Left ventricle myocardium inferior (tissue), 1 donor: ENCODE data around the gene ALOX12. TPM values are rescaled to one million over a fixed set of nuclear protein-coding genes. Genes with fewer than 3 reads are reported as not detected.

Experiments
- DNase-seq: peaks from one replicate; pipeline ENCODE4 v3.0.0-alpha.2; 2020
- H3K27ac ChIP-seq: fragments of 200-600 bp; replicated peaks from 2 replicates; pipeline ENCODE4 v1.8.0; 2021
- H3K27me3 ChIP-seq: fragments of 200-600 bp; 2 replicates; pipeline ENCODE4 v1.8.0; 2021; ENCODE audit warnings: low read depth
- H3K36me3 ChIP-seq: fragments of 200-600 bp; 2 replicates; pipeline ENCODE4 v1.8.0; 2021
- H3K4me1 ChIP-seq: fragments of 200-600 bp; 2 replicates; pipeline ENCODE4 v1.8.0; 2021
- H3K4me3 ChIP-seq: fragments of 200-600 bp; 2 replicates; pipeline ENCODE4 v1.8.0; 2021; ENCODE audit warnings: mild to moderate bottlenecking, moderate library complexity
- H3K9me3 ChIP-seq: fragments of 200-600 bp; replicated peaks from 2 replicates; pipeline ENCODE4 v1.8.0; 2021
- intact Hi-C: fragments of 100-400 bp; cut with micrococcal nuclease; formaldehyde crosslinking; loops from one replicate; pipeline ENCODE4 v1.11.0; 2022
- total RNA-seq: library from RNA; stranded (reverse); fragmentation: NEBNext Ultra II Directional; extraction: Animal tissue kit (Norgen Biotek cat#: 25700); gene quantifications from one replicate; pipeline ENCODE4 v1.2.1, GENCODE V29; 2021
- TF ChIP-seq, protein P1 (sequence below): fragments of 200-600 bp; IDR thresholded peaks from 2 replicates; pipeline ENCODE4 v1.8.0; 2021; ENCODE audit warnings: antibody characterized with exemption, mild to moderate bottlenecking, borderline replicate concordance
- donor health status: DM: no; HTN: yes; CAD: no; lungs with severe emphysema.

ALOX12 gene
- total RNA-seq, 1 donor from 2014 or later = not detected

DNA sequence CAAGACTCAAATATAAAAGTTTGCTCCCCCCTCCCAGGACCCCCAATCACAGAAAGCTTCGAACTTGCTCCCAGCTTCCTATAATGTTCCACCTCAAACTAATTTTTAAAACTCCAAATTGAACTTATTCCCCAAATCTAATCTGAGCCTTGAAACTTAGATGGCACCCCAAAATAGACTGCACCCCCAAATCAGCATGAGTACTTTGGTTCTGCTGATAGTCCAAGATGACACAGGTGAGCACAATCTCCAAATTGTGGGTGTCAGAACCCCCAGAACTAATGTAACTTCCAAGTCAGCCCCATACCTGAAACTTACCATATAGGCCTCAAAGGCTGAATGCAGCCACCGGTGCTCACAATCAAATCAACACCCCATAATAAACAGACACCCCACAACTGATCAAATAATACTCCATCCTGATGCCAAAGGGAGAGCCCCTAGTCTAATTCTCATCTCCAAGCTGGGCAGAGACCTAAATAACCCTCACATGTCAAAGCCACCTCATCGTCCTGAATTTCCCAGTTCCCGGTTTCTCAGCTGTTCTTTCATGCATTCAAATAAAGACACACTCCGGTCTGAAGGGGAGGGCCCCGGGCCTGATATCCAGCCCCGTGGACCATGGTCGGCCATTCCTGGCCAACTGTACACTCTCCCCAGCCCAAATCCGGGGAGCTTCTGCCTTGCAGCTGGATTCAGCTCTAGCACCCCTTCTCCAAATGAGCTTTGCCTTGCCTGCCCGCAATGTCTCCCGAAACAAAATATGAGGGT lies 25.2 kb downstream of the ALOX12 start:
- peaks cover 20% of the 10 kb centered on the region for H3K27me3 ChIP-seq
- intact Hi-C loops = no loop called here
- peak overlapping the region; percentile 99 for H3K27ac ChIP-seq
- H3K4me1 ChIP-seq = peaks cover 91% of the 10 kb centered on the region
- no peak for DNase-seq
- no peaks in the 10 kb centered on the region for H3K36me3 ChIP-seq
- peak overlapping the region; percentile 68 for H3K4me3 ChIP-seq
- H3K9me3 ChIP-seq = no peaks in the 10 kb centered on the region
- TF ChIP-seq, protein P1, sequence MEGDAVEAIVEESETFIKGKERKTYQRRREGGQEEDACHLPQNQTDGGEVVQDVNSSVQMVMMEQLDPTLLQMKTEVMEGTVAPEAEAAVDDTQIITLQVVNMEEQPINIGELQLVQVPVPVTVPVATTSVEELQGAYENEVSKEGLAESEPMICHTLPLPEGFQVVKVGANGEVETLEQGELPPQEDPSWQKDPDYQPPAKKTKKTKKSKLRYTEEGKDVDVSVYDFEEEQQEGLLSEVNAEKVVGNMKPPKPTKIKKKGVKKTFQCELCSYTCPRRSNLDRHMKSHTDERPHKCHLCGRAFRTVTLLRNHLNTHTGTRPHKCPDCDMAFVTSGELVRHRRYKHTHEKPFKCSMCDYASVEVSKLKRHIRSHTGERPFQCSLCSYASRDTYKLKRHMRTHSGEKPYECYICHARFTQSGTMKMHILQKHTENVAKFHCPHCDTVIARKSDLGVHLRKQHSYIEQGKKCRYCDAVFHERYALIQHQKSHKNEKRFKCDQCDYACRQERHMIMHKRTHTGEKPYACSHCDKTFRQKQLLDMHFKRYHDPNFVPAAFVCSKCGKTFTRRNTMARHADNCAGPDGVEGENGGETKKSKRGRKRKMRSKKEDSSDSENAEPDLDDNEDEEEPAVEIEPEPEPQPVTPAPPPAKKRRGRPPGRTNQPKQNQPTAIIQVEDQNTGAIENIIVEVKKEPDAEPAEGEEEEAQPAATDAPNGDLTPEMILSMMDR = no peak

DNA sequence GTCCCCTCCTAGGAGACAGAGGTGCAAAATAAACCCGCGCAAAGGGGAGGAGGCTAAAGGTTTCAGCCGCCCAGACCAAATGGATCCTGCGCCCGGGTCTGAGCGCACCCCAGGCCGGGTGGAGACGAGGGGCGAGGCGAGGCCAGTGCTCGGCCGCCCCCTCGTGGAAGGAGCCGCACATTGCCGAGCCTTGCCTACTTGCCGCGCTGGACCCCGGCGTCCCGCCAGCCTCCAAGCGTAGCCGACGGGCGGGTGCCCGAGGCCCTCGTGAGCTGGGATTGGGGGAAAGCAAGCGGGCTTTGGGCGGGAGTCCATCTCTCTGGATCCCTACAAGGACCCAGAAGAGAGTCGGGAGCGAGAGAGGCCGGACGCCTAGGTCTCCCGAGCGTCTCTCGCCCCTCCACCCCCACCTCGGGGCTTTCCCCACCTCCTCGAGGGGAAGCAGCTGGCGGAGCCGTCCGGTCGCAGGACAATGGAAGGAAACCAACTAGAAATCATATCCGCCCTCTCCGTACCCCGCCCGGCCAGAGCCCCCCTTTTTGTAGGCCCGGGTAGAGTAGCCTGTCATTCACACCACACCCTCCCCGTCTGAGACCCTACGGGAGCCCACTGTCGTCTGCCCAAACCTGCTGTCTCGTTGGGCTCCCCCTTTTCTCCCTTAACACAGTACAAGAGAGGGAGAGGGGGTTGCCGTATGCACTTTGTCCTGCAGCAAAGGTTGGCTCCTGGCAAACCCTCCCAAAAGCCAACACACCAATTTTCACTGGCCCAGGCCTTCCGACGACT lies 26.3 kb downstream of the ALOX12 start:
- peaks cover 20% of the 10 kb centered on the region for H3K27me3 ChIP-seq
- peaks cover 91% of the 10 kb centered on the region for H3K4me1 ChIP-seq
- peak overlapping the region; percentile 99 for H3K27ac ChIP-seq
- H3K4me3 ChIP-seq = peak overlapping the region; percentile 68
- intact Hi-C loops = no loop called here
- peaks cover 4% of the 10 kb centered on the region for H3K36me3 ChIP-seq
- H3K9me3 ChIP-seq = no peaks in the 10 kb centered on the region
- peak; percentile 83 for DNase-seq
- TF ChIP-seq, protein P1 = peak; percentile 99

DNA sequence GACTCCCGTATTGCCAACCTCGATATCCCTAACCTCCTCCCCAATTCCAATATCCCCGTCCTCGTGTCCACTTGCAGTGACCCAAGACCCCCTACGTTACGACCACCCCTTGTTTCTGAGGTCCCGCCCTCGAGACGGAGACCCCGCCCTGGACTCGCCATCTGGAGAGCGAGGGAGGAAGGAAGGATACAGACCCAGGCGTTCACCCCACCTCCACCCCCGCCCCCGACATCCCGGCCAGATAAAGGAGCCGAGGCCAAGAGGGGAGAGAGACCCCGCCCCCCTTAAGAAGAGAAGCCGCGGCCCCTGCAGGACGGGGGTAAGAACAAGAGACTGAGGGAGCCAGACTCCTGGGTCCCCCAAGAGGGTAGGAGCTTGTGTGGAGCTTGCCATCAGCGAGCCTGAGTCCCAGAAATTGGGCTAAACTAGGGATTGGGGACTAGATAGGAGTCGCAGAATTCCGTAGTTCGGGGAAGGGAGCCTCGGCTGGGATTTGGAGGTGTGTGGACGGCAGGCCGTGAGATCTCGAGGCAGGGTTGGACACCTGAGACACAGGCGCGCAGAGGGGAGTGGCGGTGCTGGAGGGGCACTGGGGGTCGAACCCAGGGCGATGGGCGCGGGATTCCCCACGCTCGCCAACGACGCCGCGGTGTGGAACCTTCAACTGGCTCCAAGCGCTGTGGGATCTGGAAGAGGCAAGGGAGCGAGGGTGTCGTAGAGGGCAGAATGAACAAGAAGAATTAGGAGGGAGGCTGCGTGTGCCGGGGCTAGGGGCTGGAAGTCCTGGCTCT lies 27.1 kb downstream of the ALOX12 start, which contains the start of gene BCL6B:
TSS of gene BCL6B (plus strand) at position 270 of the 791 bp plus-strand sequence. CDS start 622 bp downstream, outside the sequence.
- Histone ChIP-seq H3K4me1 (peaks cover 91% of the 10 kb centered on the region), H3K27ac (peak within 1 kb of the TSS; percentile 99), H3K27me3 (peaks cover 20% of the 10 kb centered on the region), H3K9me3 (no peaks in the 10 kb centered on the region), H3K36me3 (peaks cover 4% of the 10 kb centered on the region), H3K4me3 (peak within 1 kb of the TSS; percentile 68)
- TF ChIP-seq, protein P1 = no peak
- no peak for DNase-seq
- intact Hi-C loops = no loop called here

DNA sequence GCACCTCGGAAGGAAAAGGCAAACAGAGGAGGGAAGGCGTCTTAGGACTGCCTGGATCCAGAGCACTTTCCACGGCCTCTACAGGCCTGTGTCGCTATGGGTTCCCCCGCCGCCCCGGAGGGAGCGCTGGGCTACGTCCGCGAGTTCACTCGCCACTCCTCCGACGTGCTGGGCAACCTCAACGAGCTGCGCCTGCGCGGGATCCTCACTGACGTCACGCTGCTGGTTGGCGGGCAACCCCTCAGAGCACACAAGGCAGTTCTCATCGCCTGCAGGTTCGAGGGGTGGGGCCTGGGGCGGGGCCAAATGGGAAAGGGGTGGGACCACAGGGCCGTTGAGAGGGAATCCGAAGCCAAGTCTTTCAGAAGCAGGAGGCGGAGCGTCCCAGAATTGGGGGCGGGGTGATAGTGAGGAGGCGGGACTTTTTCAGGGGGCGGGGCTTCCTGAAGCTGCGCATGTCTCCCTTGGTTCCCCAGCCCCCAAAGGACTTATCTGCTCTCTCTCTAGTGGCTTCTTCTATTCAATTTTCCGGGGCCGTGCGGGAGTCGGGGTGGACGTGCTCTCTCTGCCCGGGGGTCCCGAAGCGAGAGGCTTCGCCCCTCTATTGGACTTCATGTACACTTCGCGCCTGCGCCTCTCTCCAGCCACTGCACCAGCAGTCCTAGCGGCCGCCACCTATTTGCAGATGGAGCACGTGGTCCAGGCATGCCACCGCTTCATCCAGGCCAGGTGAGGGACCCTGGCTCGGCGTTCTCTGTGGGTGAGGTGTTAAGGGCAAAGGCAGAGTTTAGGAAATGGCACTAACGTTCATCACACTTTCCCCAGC lies 27.9 kb downstream of the ALOX12 start:
- Histone ChIP-seq H3K9me3 (no peaks in the 10 kb centered on the region), H3K4me1 (peaks cover 91% of the 10 kb centered on the region), H3K4me3 (peak overlapping the region; percentile 68), H3K27me3 (peaks cover 20% of the 10 kb centered on the region), H3K27ac (peak overlapping the region; percentile 99), H3K36me3 (peaks cover 4% of the 10 kb centered on the region)
- intact Hi-C loops = no loop called here
- TF ChIP-seq, protein P1 = no peak
- DNase-seq = peak; percentile 91
